Small intestine (tissue), 7 donors: ENCODE data around the gene LOC128125822.

ENCODE experiments used
- DNase-seq, 2 donors: peaks; one replicate each; pipeline versions ENCODE4 v3.0.0 to v3.0.0-alpha.2; 2013
- FAIRE-seq: peaks from 2 replicates; lab custom pipeline; 2012; peaks lifted over from hg19 to GRCh38; lab: Jason Lieb, UNC
- H3K27ac ChIP-seq, 3 donors: one replicate each; pipeline ENCODE4 v1.5.1; 2013; ENCODE audit warnings: low read length in 2 of 3, mild to moderate bottlenecking in 2 of 3, control low read depth in 1 of 3, inconsistent platforms in 1 of 3, low read depth in 1 of 3, moderate library complexity in 1 of 3
- H3K27me3 ChIP-seq, 3 donors: one replicate each; pipeline ENCODE4 v1.6.1; 2013; ENCODE audit warnings: low read length in 3 of 3, inconsistent platforms in 1 of 3; ENCODE audit not compliant: control insufficient read depth in 3 of 3, insufficient read depth in 3 of 3
- H3K36me3 ChIP-seq, 3 donors: one replicate each; pipeline ENCODE4 v1.6.1; 2013; ENCODE audit warnings: low read length in 3 of 3, inconsistent platforms in 1 of 3, low read depth in 1 of 3, mild to moderate bottlenecking in 1 of 3, moderate library complexity in 1 of 3; ENCODE audit not compliant: control insufficient read depth in 3 of 3, insufficient read depth in 2 of 3
- H3K4me1 ChIP-seq, 3 donors: one replicate each; pipeline ENCODE4 v1.6.1; 2013; ENCODE audit warnings: low read length in 2 of 3, inconsistent platforms in 1 of 3, low read depth in 1 of 3, mild to moderate bottlenecking in 1 of 3, moderate library complexity in 1 of 3; ENCODE audit not compliant: control insufficient read depth in 3 of 3, insufficient read depth in 2 of 3
- H3K4me3 ChIP-seq, 3 donors: one replicate each; pipeline ENCODE4 v1.5.1; 2013; ENCODE audit warnings: low read length in 3 of 3, control low read depth in 1 of 3, inconsistent platforms in 1 of 3, low read depth in 1 of 3, mild to moderate bottlenecking in 1 of 3, moderate library complexity in 1 of 3
- H3K9me3 ChIP-seq, 2 donors: one replicate each; pipeline ENCODE4 v1.6.1; 2013; ENCODE audit warnings: low read depth in 1 of 2, low read length in 1 of 2; ENCODE audit not compliant: control insufficient read depth in 2 of 2, insufficient read depth in 1 of 2
- WGBS, 3 donors: extraction: QIAGEN DNeasy Blood & Tissue Kit; methylation state at CpG; one replicate each; pipeline ENCODE4 v1.1.7; 2013; 5-methylcytosine and 5-hydroxymethylcytosine counted together
- donor health status: healthy with polysubstance abuse.
- donor health status: control.
- donor health status: control.
- donor health status: Bipolar disorder and iron deficiency.
- donor health status: healthy.

The LOC128125822 gene

GRCh38 chr6:63563235-63563634 lies 9.0 kb upstream of the LOC128125822 start:
- Histone ChIP-seq H3K9me3 (no peaks in the 10 kb centered on the region), H3K27ac (no peak overlapping the region), H3K4me3 (no peak overlapping the region), H3K27me3 (no peaks in the 10 kb centered on the region), H3K36me3 (no peaks in the 10 kb centered on the region), H3K4me1 (peaks cover 2 to 14% (median 5%) of the 10 kb centered on the region in 3 donors)
- no peak for FAIRE-seq
- 90 to 96% (median 93%) methylated on average over 1 of the region's 1 CpG for WGBS, 3 donors
- no peak for DNase-seq

GRCh38 chr6:63565058-63565726 lies 7.1 kb upstream of the LOC128125822 start:
- Histone ChIP-seq H3K4me1 (peaks cover 2 to 18% (median 5%) of the 10 kb centered on the region in 3 donors), H3K36me3 (no peaks in the 10 kb centered on the region), H3K9me3 (no peaks in the 10 kb centered on the region), H3K27me3 (no peaks in the 10 kb centered on the region), H3K4me3 (no peak overlapping the region), H3K27ac (no peak overlapping the region)
- peak; percentile 84 to 87 for DNase-seq
- WGBS, 3 donors, result 75 to 84% (median 78%) methylated on average over 4 of the region's 4 CpGs
- peak; percentile 15 for FAIRE-seq

GRCh38 chr6:63565727-63566596 lies 6.3 kb upstream of the LOC128125822 start:
- Histone ChIP-seq H3K27me3 (no peaks in the 10 kb centered on the region), H3K4me1 (peaks cover 2 to 24% (median 5%) of the 10 kb centered on the region in 3 donors), H3K9me3 (no peaks in the 10 kb centered on the region), H3K27ac (no peak overlapping the region), H3K4me3 (no peak overlapping the region), H3K36me3 (no peaks in the 10 kb centered on the region)
- FAIRE-seq (no peak), DNase-seq (no peak)
- 55 to 85% (median 74%) methylated on average over 4 of the region's 4 CpGs for WGBS, 3 donors

DNA sequence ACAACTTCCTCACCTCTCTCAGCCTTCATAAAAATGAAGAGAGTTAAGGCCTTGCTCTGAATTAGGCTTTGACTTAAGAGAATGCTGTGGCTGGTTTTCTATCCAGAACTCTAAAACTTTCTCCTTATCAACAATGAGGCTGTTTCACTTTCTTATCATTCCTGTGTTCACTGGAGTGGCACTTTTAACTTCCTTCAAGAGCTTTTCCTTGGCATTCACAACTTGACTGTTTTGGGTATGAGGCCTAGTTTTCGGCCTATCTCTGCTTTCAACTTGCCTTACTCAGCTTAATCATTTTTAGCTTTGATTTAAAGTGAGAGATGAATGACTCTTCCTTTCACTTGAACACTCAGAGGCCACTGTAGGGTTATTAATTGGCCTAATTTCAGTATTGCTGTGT lies 4.3 kb upstream of the LOC128125822 start:
- no peaks in the 10 kb centered on the region for H3K9me3 ChIP-seq
- H3K4me3 ChIP-seq, result no peak overlapping the region
- FAIRE-seq, result no peak
- DNase-seq, result peak; percentile 31 to 51
- no peaks in the 10 kb centered on the region for H3K27me3 ChIP-seq
- no peaks in the 10 kb centered on the region for H3K36me3 ChIP-seq
- H3K27ac ChIP-seq, result peak overlapping the region in 2 of 3 donors; percentile 17 to 43
- peaks cover 2 to 28% (median 5%) of the 10 kb centered on the region in 3 donors for H3K4me1 ChIP-seq
- 19 to 56% (median 22%) methylated on average over 1 of the region's 1 CpG for WGBS, 3 donors

DNA sequence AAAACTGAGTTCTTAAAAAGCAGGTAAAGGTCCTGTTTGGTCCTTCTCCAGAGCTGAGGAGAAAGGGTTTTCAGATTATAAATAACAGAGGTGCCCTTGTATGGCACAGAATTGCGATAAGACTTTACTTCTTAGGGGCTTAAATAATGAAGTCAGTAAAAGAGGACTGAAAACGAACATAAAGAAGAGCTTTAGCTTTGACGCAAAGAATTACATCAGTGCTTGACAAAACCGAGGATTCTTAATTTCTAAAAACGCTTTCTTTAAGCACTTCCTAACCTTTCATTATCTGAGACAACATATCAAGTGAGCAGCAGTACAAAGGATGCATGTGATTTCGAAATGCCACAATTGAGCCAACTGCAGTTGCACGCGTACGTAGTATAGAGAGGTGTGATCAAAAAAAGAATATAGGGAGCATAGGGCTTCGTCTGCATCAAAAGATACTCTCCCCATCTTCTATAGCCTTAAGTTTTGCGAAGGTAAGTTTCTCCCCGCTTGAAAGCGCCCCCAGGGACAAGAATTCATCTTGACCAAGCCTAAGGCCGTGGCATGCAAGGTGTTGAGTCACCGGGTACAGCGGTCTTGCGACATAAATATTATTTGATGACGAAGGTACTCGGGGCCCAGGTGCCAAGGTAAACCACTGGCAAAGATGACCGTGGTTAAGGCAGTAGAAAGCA lies 778 bp upstream of the LOC128125822 start:
- Histone ChIP-seq H3K4me1 (peaks cover 0 to 22% (median 2%) of the 10 kb centered on the region in 3 donors), H3K27ac (peak overlapping the region; percentile 89 to 100 (median 98)), H3K27me3 (no peaks in the 10 kb centered on the region), H3K36me3 (peaks cover 0 to 2% (median 2%) of the 10 kb centered on the region in 3 donors), H3K9me3 (no peaks in the 10 kb centered on the region), H3K4me3 (peak overlapping the region in 2 of 3 donors; percentile 65 to 94)
- 8 to 15% (median 14%) methylated on average over 20 of the region's 20 CpGs for WGBS, 3 donors
- DNase-seq, result peak; percentile 88 to 93
- FAIRE-seq, result no peak

DNA sequence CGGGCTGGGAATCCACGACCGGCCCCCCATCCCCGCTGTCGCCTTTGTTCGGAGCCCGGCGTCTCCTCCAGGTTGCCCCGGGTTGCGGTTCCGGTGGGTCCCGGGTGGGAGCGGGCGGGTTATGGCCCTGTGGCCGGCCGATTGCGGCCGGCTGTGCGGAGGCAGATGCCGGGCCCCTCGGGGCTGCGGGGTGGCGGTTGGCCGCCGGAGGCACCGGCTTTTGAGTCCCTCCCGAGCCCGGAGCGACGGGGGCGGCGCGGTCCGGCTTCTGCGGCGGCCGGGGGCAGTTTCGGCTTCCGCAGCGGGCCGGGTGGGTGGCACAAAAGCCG lies 431 bp downstream of the LOC128125822 start:
- no peak for DNase-seq
- Histone ChIP-seq H3K4me1 (peaks cover 0 to 19% (median 2%) of the 10 kb centered on the region in 3 donors), H3K27me3 (no peaks in the 10 kb centered on the region), H3K9me3 (no peaks in the 10 kb centered on the region), H3K27ac (peak overlapping the region; percentile 99 to 100 (median 99)), H3K36me3 (peaks cover 0 to 7% (median 4%) of the 10 kb centered on the region in 3 donors), H3K4me3 (peak overlapping the region; percentile 87 to 100 (median 94))
- 0 to 1% (median 0%) methylated on average over 39 to 42 of the region's 42 CpGs for WGBS, 3 donors
- no peak for FAIRE-seq

DNA sequence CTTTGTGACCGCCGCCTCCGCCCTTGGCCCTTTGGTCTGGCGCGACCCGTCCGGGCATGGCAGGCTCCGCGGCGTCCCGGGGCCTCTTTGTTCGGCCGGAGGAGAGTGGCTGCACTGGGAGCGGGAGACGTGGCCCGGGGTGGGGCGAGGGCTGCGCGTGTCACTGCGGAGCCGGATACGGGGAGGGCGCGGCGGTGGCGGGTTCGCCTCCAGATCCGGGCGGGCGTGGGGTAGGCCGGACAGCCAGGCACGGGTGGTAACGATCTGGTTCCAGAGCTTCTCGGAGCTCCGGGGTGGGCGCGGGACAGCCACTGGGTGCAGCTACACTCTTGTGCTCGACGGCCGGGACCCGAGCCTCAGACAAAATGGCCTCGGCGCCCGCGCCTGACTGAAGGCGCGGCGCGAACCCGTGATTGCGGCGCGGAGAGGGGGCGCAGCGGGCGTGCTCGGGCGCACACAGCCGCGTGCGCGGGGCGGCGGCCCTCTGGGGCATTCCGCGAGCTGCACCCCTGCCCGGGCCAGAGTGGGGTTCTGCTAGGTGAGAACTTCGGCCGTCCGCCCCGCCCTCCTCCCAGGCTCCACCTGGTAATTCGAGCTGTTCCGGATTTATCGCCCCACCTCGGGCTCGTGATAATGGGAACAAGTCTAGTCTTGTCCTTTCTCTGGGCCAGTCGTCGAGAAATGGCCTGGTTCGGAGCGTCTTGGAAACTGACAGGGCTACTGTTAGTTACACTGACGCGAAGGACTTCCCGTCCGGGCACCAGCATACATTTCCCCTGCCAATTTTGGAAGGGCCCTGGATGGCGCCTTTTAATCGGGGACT lies 1.0 kb downstream of the LOC128125822 start:
- no peak for FAIRE-seq
- Histone ChIP-seq H3K4me1 (peaks cover 0 to 16% (median 2%) of the 10 kb centered on the region in 3 donors), H3K9me3 (no peaks in the 10 kb centered on the region), H3K36me3 (peaks cover 0 to 7% (median 4%) of the 10 kb centered on the region in 3 donors), H3K27ac (peak overlapping the region; percentile 99 to 100 (median 99)), H3K4me3 (peak overlapping the region; percentile 87 to 100 (median 94)), H3K27me3 (no peaks in the 10 kb centered on the region)
- 0 to 1% (median 0%) methylated on average over 63 to 86 of the region's 86 CpGs for WGBS, 3 donors
- peak; percentile 95 to 96 for DNase-seq
